Liver (tissue), 9 donors: ENCODE results near the gene TMEM205. TPM values are rescaled to one million over a fixed set of nuclear protein-coding genes. Genes with fewer than 3 reads are reported as not detected.

ENCODE experiments used
- DNase-seq: peaks from one replicate; pipeline ENCODE4 v3.0.0-alpha.2; 2017; ENCODE audit warnings: low spot score
- H3K27ac ChIP-seq, 2 donors: one replicate each; pipeline ENCODE4 v1.7.0; 2013; ENCODE audit warnings: inconsistent platforms in 2 of 2, low read length in 2 of 2, control low read depth in 1 of 2, low read depth in 1 of 2, mild to moderate bottlenecking in 1 of 2
- H3K27me3 ChIP-seq, 4 donors: one replicate each; pipeline versions ENCODE4 v1.6.1 to v1.7.0; 2013; ENCODE audit warnings: low read length in 3 of 4, inconsistent platforms in 1 of 4, mild to moderate bottlenecking in 1 of 4, moderate library complexity in 1 of 4; ENCODE audit not compliant: control insufficient read depth in 4 of 4, insufficient read depth in 4 of 4
- H3K36me3 ChIP-seq, 4 donors: one replicate each; pipeline versions ENCODE4 v1.6.1 to v1.7.0; 2013; ENCODE audit warnings: low read length in 3 of 4, mild to moderate bottlenecking in 3 of 4, low read depth in 1 of 4, moderate library complexity in 1 of 4; ENCODE audit not compliant: control insufficient read depth in 4 of 4, insufficient read depth in 3 of 4
- H3K4me1 ChIP-seq, 4 donors: one replicate each; pipeline versions ENCODE4 v1.6.1 to v1.7.0; 2013; ENCODE audit warnings: low read length in 3 of 4, mild to moderate bottlenecking in 3 of 4, moderate library complexity in 1 of 4; ENCODE audit not compliant: control insufficient read depth in 4 of 4, insufficient read depth in 4 of 4
- H3K4me3 ChIP-seq, 3 donors: one replicate each; pipeline versions ENCODE4 v1.6.1 to v1.7.0; 2013; ENCODE audit warnings: low read length in 3 of 3, control low read depth in 1 of 3, low read depth in 1 of 3, mild to moderate bottlenecking in 1 of 3
- H3K9ac ChIP-seq, 2 donors: one replicate each; pipeline ENCODE4 v1.7.0; 2013; ENCODE audit warnings: low read length in 2 of 2, mild to moderate bottlenecking in 2 of 2, moderate library complexity in 2 of 2, control low read depth in 1 of 2, low read depth in 1 of 2
- H3K9me3 ChIP-seq, 4 donors: one replicate each; pipeline versions ENCODE4 v1.6.1 to v1.7.0; 2013; ENCODE audit warnings: low read length in 3 of 4; ENCODE audit not compliant: control insufficient read depth in 4 of 4
- ATF3 ChIP-seq: IDR thresholded peaks from 2 replicates; pipeline ENCODE4 v1.6.1; 2016; ENCODE audit warnings: antibody characterized with exemption
- CTCF ChIP-seq: fragments of 150-350 bp; IDR thresholded peaks from 2 replicates; pipeline ENCODE4 v1.5.1; 2017; ENCODE audit warnings: improper control_type of control experiment, low read depth, low read length; ENCODE audit not compliant: missing input control
- EGR1 ChIP-seq, 2 donors: IDR thresholded peaks; 2 replicates each; pipeline ENCODE4 v1.6.1; 2016 to 2018; ENCODE audit warnings: antibody characterized with exemption in 2 of 2, low read depth in 2 of 2
- FOXA1 ChIP-seq: IDR thresholded peaks from 2 replicates; pipeline ENCODE4 v1.6.1; 2016; ENCODE audit warnings: antibody characterized with exemption
- FOXA2 ChIP-seq: IDR thresholded peaks from 2 replicates; pipeline ENCODE4 v1.6.1; 2016; ENCODE audit warnings: antibody characterized with exemption
- GABPA ChIP-seq, 2 donors: IDR thresholded peaks in 1 of 2; conservative IDR thresholded peaks in 1 of 2; 2 replicates each; pipeline ENCODE4 v1.6.1; 2016; ENCODE audit warnings: antibody characterized with exemption in 2 of 2, mild to moderate bottlenecking in 1 of 2, moderate library complexity in 1 of 2
- HNF4A ChIP-seq, 2 donors: conservative IDR thresholded peaks; 2 replicates each; pipeline ENCODE4 v1.6.1; 2016; ENCODE audit warnings: antibody characterized with exemption in 2 of 2, mild to moderate bottlenecking in 2 of 2
- HNF4G ChIP-seq: IDR thresholded peaks from 2 replicates; pipeline ENCODE4 v1.6.1; 2016; ENCODE audit warnings: antibody characterized with exemption
- JUND ChIP-seq, 2 donors: IDR thresholded peaks; 2 replicates each; pipeline ENCODE4 v1.6.1; 2016; ENCODE audit warnings: antibody characterized with exemption in 2 of 2
- RAD21 ChIP-seq, 2 donors: IDR thresholded peaks; 2 replicates each; pipeline ENCODE4 v1.6.1; 2016; ENCODE audit warnings: antibody characterized with exemption in 2 of 2, mild to moderate bottlenecking in 2 of 2
- SP1 ChIP-seq: IDR thresholded peaks from 2 replicates; pipeline ENCODE4 v1.6.1; 2018; ENCODE audit warnings: antibody characterized with exemption, mild to moderate bottlenecking
- TAF1 ChIP-seq: conservative IDR thresholded peaks from 2 replicates; pipeline ENCODE4 v1.6.1; 2016; ENCODE audit warnings: antibody characterized with exemption, mild to moderate bottlenecking
- WGBS: extraction: QIAGEN DNeasy Blood & Tissue Kit; methylation state at CpG from one replicate; pipeline ENCODE4 v1.1.7; 2013; 5-methylcytosine and 5-hydroxymethylcytosine counted together
- polyA plus RNA-seq, 2 donors: library from polyadenylated mRNA; stranded (reverse) in 1 of 2; unstranded in 1 of 2; fragments of 200-250 nt in 1 of 2; fragments of >200 nt in 1 of 2; fragmentation: Nextera tagmentation in 1 of 2; extraction: Ambion mirVana in 1 of 2; gene quantifications; one replicate each; pipeline versions ENCODE4 v1.2.1 to v1.2.3, GENCODE V29; 2013 to 2015
- total RNA-seq, 2 donors: library from RNA; depleted of rRNA; stranded (reverse); fragments of >200 nt; gene quantifications; one replicate each; pipeline ENCODE4 v1.2.3, GENCODE V29; 2014
- TF ChIP-seq, protein P1 (sequence below): IDR thresholded peaks from 2 replicates; pipeline ENCODE4 v1.6.1; 2016; ENCODE audit warnings: antibody characterized with exemption, mild to moderate bottlenecking
- donor health status: healthy.
- donor health status: healthy.
- donor health status: healthy.
- donor health status: healthy.
- donor health status: healthy.

TMEM205 gene
- total and polyA plus RNA-seq, 4 donors = 110 to 410 (median 272) TPM

DNA sequence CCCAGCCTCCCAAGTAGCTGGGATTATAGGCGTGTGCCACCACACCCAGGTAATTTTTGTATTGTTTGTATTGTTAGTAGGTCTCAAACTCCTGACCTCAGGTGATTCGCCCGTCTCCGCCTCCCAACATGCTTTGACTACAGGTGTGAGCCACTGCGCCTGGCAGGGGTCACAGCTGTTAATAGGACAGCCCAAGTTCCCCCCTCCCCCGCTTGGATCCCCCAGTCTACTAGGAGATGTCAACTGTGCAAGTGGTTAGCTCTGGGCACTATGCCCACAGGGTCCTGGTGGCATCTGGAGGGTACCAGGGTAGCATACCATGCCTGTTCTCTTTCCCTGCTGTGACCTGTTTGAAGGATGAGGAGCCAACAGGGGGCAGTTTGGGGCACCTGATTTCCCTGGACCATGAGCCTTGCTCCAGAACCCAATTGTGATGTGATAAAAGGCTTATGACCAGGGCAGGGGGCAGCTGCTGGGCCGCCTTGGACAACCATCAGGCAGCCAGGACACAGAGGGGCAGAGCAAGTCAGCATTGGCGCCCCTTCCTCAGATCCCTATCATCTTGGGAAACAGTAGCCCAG is 50.3 kb downstream of the TMEM205 start, which contains the start of gene TSPAN16:
Gene TSPAN16, plus strand, starts transcription at position 496 of the 581 bp plus-strand sequence. CDS start 138 bp downstream, outside the sequence.
- Histone ChIP-seq H3K4me1 (peaks cover 0 to 9% (median 4%) of the 10 kb centered on the region in 4 donors), H3K9ac (no peak within 1 kb of the TSS), H3K36me3 (no peaks in the 10 kb centered on the region), H3K27me3 (no peaks in the 10 kb centered on the region), H3K4me3 (no peak within 1 kb of the TSS), H3K9me3 (no peaks in the 10 kb centered on the region), H3K27ac (no peak within 1 kb of the TSS)
- no peak for TF ChIP-seq EGR1 (IDR thresholded peaks at IDR 0.05; ENCODE audit: low read depth in 2 of 2)
- TF ChIP-seq FOXA1 = no peak
- no peak for TF ChIP-seq JUND (IDR thresholded peaks at IDR 0.05)
- no peak for TF ChIP-seq HNF4A (conservative IDR thresholded peaks at IDR 0.05)
- TF ChIP-seq, protein P1, sequence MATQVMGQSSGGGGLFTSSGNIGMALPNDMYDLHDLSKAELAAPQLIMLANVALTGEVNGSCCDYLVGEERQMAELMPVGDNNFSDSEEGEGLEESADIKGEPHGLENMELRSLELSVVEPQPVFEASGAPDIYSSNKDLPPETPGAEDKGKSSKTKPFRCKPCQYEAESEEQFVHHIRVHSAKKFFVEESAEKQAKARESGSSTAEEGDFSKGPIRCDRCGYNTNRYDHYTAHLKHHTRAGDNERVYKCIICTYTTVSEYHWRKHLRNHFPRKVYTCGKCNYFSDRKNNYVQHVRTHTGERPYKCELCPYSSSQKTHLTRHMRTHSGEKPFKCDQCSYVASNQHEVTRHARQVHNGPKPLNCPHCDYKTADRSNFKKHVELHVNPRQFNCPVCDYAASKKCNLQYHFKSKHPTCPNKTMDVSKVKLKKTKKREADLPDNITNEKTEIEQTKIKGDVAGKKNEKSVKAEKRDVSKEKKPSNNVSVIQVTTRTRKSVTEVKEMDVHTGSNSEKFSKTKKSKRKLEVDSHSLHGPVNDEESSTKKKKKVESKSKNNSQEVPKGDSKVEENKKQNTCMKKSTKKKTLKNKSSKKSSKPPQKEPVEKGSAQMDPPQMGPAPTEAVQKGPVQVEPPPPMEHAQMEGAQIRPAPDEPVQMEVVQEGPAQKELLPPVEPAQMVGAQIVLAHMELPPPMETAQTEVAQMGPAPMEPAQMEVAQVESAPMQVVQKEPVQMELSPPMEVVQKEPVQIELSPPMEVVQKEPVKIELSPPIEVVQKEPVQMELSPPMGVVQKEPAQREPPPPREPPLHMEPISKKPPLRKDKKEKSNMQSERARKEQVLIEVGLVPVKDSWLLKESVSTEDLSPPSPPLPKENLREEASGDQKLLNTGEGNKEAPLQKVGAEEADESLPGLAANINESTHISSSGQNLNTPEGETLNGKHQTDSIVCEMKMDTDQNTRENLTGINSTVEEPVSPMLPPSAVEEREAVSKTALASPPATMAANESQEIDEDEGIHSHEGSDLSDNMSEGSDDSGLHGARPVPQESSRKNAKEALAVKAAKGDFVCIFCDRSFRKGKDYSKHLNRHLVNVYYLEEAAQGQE = no peak
- TF ChIP-seq FOXA2 = no peak
- TF ChIP-seq SP1 = no peak
- TF ChIP-seq HNF4G = no peak
- TF ChIP-seq CTCF = no peak
- TF ChIP-seq TAF1 = no peak
- no peak for TF ChIP-seq RAD21 (IDR thresholded peaks at IDR 0.05)
- 87% methylated on average over 8 of the region's 8 CpGs for WGBS
- no peak for DNase-seq

DNA sequence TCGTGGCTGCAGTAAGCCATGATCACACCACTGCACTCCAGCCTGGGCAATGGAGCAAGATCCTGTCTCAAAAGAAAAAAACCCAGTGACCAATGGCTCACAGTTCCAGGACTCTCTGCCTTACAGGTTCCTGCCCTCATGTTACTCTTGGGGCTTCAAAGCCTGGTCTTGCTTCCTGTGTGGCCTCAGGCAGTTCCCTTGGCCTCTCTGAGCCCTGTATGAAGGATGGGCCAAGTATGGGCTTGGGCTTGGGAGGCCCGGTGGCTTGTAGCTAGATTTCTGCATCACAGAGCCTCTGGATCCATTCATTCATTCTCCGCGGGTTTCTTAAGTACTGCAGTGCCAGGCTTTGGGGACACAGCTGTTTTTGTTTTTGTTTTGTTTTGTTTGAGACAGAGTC is 50.9 kb downstream of the TMEM205 start:
- Histone ChIP-seq H3K4me3 (no peak overlapping the region), H3K27me3 (no peaks in the 10 kb centered on the region), H3K4me1 (peaks cover 0 to 9% (median 4%) of the 10 kb centered on the region in 4 donors), H3K27ac (no peak overlapping the region), H3K9me3 (no peaks in the 10 kb centered on the region), H3K36me3 (no peaks in the 10 kb centered on the region), H3K9ac (no peak overlapping the region)
- TF ChIP-seq EGR1 (IDR thresholded peaks at IDR 0.05; ENCODE audit: low read depth in 2 of 2) (no peak), GABPA (IDR thresholded peaks at IDR 0.05 in 1 of 2, conservative IDR thresholded peaks at IDR 0.05 in 1 of 2) (no peak), HNF4A (conservative IDR thresholded peaks at IDR 0.05) (no peak), ATF3 (no peak), JUND (IDR thresholded peaks at IDR 0.05) (no peak), SP1 (no peak), FOXA1 (no peak), RAD21 (IDR thresholded peaks at IDR 0.05) (no peak)
- DNase-seq = no peak
- 87% methylated on average over 4 of the region's 4 CpGs for WGBS
